HG02678 (cell line): ENCODE data around the gene IFT57.

Source experiments
- ATAC-seq: cut with Tn5 transposase; IDR thresholded peaks from one replicate; pipeline ENCODE4 v1.9.1; 2021; ENCODE audit warnings: mild to moderate bottlenecking, moderate library complexity; ENCODE audit not compliant: unreplicated experiment

The IFT57 gene

GRCh38 chr3:108127301-108127988 is 94.8 kb downstream of the IFT57 start:
- ATAC-seq, result no peak

GRCh38 chr3:108126348-108126747 is 95.9 kb downstream of the IFT57 start:
- ATAC-seq, result no peak

DNA sequence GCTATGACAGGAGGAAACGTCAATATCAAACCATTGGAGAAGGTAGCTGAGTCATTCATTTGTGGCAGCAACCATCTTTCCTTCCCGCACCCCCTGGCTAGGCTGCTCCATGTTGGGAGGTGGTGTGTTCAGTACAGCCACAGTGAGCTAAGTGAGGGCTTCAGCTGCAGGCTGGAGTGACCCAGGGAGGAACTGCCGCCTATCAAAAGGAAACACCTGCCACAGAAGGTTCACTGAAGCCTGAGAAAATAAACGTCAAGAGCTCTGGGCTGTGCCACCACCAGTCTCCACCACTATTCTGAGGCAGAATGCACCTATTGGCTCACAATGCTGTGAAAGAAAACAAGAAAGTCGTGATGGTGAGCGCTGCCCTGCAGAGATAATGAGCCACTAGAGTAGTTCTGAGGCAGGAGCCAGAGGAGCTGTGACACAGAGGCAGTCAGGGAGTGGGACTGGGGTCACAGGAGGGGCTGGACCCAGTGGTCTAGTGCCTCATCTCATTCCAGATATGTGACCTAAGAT is 96.6 kb downstream of the IFT57 start:
- peak; percentile 56 for ATAC-seq

- no peak for ATAC-seq
Observed at GRCh38 chr3:108125153-108125543, 97.1 kb downstream of the IFT57 start.

GRCh38 chr3:108124337-108125152 is 97.7 kb downstream of the IFT57 start:
- peak; percentile 84 for ATAC-seq

DNA sequence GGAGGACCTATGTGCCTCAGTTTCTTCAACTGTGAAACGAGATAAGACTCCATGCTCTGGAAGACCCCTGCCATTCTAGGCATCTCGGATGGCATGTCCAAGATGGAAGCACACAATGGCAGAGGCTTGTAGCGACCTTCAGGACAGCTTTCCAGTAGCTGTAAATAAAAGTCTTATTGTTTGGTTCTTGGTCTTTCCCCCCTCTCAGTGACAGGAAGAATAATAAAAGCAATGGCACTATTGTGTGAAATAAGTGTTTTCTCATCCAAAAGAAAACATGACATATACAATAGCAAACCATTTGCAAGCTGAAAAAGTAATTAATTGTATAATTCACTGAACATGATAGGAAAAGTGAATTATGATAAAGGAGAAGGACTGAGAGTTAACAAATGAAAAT is 98.9 kb downstream of the IFT57 start:
- no peak for ATAC-seq

DNA sequence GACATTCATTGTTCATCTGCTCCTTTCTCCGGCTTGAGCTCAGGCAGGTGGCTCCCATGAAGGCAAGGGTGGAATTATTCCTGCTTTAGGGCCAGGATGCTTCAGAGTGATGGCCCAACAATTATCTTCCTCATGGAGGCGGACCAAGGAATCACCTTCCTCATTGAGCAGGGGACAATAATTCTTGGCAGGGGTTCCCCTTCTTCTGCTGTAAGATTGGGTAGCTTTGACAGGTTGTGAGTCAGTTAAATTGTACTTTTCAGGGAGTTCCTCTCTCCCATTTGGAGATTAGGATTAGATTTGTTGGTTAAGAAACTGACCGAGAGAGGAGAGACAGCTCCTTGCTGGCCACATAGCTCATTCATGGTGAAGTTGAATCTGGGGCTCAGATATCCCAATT is 99.9 kb downstream of the IFT57 start:
- ATAC-seq, result no peak

GRCh38 chr3:108119398-108120104 is 102.7 kb downstream of the IFT57 start:
- ATAC-seq, result no peak

DNA sequence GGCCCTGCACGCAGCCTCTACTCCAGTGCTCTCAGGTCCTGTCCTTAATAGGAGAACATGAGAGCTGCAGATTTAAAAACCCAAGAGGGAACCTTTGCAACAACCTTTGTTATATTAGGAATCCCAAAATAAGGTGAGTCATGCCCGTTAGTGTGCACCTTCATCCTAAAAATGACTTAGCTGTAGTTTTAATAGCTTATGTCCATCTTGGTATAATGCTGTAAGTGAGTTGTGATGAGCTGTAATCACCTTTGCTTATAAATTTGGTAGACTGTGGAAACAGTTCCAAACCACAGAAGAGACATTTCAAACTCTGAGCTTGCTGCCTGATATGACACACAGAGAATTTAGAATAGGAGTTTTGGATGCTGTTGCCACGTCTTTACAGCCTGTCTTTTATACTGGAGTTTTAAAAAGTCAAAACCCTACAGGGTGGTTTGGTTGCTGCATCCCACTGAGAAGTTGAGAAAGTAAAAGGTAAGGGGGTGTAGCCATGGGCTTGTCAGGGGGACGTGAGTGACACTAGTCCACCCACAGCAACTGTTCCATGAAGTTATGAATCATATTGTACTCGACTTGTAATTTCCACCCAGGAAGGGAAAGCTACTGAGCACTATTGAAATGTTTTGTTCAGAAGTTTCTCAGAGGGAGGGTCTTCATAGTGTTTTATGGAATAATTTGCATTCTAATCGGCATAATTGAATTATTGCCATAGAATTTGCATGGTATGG is 104.0 kb downstream of the IFT57 start:
- no peak for ATAC-seq

DNA sequence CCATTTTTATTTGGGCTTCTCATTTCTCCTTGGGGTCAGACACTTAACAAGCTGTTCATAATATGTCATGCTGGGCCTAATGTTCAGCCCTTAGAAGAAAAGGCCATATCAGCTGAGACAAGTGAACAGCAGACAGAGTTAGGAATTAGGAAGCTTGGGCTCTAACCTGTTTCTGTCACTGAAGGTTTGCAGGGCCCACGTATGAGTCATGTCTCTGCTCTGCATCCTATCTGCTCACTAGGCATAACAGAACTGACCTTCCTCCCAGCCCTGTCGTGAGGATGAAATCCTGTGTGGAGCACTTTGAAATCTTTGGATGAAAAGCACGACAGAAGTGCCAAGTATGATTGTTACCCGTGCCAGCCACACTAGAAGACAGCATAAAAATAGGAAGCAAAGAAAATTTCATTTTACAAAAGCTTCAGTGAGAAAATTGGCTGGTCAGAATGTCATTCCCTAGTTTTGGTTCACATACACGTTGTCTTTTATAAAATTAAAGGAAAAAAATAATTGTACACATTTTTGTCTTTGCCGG is 104.9 kb downstream of the IFT57 start:
- ATAC-seq, result no peak

GRCh38 chr3:108114423-108115065 is 107.7 kb downstream of the IFT57 start:
- no peak for ATAC-seq

DNA sequence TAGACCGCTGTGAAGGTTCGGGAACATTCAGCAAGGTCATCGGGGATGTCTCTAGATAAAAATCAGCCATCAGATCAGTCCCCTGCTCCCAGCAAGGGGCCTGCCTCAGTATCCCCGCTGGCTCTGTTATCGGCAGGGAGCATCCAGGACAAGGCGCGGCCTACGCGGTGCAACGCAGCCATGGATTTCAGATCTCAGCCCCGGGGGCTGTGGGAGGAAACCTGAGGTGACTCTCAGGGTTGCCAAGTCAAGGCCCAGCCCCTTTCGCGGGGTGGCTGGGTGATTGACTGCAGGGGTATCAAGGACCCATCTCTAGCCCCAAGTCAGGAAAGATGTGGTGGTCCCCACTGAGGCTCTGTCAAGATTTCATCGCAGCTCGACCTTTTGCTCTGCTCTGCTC is 108.2 kb downstream of the IFT57 start:
- ATAC-seq, result no peak

DNA sequence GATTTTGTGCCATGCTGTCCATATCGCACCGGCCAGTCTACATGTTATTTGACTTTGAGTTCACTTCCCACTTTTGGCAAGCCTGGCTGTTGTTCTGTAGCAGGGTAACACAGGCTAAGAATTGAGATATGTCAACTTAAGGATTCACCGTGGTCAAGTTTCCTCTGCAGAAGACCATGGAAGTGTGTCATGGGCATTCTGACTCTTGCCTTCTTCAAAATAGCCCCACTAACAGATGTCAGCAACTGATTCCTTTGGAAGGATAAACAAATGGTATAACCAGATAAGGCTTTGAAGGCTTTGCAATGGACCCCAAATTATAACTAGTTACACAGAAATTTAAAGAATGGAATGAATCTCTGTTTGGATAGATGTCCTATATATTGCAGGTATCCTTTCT is 111.3 kb downstream of the IFT57 start:
- ATAC-seq, result no peak
